ENCODE data around the gene SMYD5. TPM values are rescaled to one million over a fixed set of nuclear protein-coding genes. Genes with fewer than 3 reads are reported as not detected.
A peak's percentile ranks its signal among the peaks of the same experiment; 100 is the strongest.
"Not testable (repeated sequence)": the region's sequence is repeated elsewhere in the genome, so short reads cannot be mapped to it uniquely, and the experiment has no call there.

The SMYD5 gene
- 43.4 TPM for polyA plus RNA-seq (ENCODE audit: insufficient read length)
- long read RNA-seq, donor 1, partial matches to known transcripts: 60 of 61 reads
- long read RNA-seq, donor 1, other reads (novel, unspliced or antisense): 0 of 61 reads
- long read RNA-seq, donor 2, partial matches to known transcripts: 0 of 5 reads
- long read RNA-seq, donor 2, other reads (novel, unspliced or antisense): 0 of 5 reads
- long read RNA-seq, donor 3, partial matches to known transcripts: 0 of 2 reads
- long read RNA-seq, donor 3, other reads (novel, unspliced or antisense): 0 of 2 reads
- long read RNA-seq, donor 4: 0 reads
- long read RNA-seq, donor 5, partial matches to known transcripts: 21 of 22 reads
- long read RNA-seq, donor 5, other reads (novel, unspliced or antisense): 0 of 22 reads
- long read RNA-seq, donor 6, partial matches to known transcripts: 33 of 55 reads
- long read RNA-seq, donor 6, other reads (novel, unspliced or antisense): 18 of 55 reads
- long read RNA-seq, donor 7, partial matches to known transcripts: 0 of 4 reads
- long read RNA-seq, donor 7, other reads (novel, unspliced or antisense): 0 of 4 reads
- long read RNA-seq, donor 8, partial matches to known transcripts: 0 of 2 reads
- long read RNA-seq, donor 8, other reads (novel, unspliced or antisense): 0 of 2 reads

- DNase-seq: peak; percentile 79
Observed at GRCh38 chr2:73214120-73215035, at the start of gene SMYD5. Gene SMYD5 (plus strand): TSS chr2:73214245. CDS start chr2:73214267, 22 bp downstream.

GRCh38 chr2:73165978-73166377 lies 48.1 kb upstream of the SMYD5 start:
- DNase-seq: not testable (repeated sequence)

DNA sequence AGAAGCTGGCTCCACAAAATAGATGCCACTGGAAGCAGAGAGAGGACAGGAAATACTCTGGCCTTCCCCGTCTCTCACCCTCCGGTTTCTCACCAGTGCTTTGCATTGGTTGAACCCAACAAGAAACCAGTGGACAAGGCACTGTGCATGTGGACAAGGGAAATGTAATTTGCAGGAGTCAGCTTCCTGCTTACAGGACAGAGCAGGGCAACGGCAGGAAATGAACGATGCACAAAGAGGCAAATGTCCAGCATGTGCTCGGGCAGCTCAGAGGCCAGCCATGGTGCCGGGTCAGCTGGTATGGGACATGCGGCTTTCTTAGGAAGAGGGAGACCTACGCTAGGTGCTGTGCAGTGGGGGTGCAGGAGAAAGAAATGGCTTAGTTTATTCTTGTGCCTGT lies 47.2 kb upstream of the SMYD5 start:
- DNase-seq: not testable (repeated sequence)

DNA sequence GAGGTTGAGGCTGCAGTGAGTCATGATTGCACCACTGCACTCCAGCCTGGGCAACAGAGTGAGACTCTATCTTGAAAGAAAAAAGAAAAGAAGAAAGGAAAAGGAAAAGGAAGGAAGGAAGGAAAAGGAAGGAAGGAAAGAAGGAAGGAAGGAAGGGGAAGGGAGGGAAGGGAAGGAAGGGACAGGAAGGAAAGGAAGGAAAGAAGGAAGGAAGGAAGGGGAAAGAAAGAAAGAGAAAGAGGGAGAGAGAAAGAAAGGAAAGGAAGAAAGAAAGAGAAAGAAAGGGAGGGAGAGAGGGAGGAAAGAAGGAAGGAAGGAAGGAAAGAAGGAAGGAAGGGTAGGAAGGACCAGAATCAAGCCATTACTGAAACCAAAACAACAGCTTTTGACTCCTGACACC lies 45.7 kb upstream of the SMYD5 start:
- DNase-seq: not testable (repeated sequence)

DNA sequence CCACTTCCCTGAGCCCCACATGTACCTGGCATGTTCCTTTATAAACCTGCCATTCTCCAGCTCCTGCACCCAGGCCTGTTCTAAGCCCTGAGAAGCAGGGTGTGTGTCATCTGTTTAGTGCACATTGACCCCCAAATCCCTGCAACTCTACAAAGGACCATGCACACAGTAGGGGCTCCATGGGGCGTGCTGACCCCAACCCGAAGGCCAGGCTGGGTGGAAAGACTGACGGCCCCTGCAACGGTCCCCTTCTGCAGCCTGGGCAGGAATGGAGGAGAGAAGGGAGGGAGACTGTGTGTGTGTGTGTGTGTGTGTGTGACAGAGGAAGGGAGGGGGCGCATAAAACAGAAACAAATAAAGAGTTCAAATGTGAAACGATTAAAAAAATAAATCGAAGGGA lies 43.7 kb upstream of the SMYD5 start:
- not testable (repeated sequence) for DNase-seq

- DNase-seq: no peak
Observed at GRCh38 chr2:73172963-73173362, 41.1 kb upstream of the SMYD5 start.

DNA sequence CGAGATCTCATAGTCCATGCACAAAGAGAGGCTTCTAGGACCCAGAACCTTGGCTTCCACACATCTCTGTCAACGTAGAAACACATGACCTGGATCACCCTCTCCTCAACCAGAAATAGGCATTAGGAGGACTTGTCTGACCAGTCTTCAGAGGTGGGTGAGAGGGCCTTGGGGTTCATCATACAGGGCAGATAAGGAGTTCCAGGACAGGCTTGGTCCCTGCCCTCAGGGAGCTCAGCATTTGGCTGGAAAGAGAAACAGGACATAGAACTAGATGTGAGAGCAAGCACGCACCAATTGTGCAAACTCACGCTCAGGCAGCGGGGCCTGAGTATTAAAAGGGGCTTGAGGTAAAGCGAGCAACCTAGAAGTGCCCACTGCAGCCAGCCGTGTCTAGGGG lies 40.3 kb upstream of the SMYD5 start:
- no peak for DNase-seq

- no peak for DNase-seq
Observed at GRCh38 chr2:73174244-73174643, 39.8 kb upstream of the SMYD5 start.

DNA sequence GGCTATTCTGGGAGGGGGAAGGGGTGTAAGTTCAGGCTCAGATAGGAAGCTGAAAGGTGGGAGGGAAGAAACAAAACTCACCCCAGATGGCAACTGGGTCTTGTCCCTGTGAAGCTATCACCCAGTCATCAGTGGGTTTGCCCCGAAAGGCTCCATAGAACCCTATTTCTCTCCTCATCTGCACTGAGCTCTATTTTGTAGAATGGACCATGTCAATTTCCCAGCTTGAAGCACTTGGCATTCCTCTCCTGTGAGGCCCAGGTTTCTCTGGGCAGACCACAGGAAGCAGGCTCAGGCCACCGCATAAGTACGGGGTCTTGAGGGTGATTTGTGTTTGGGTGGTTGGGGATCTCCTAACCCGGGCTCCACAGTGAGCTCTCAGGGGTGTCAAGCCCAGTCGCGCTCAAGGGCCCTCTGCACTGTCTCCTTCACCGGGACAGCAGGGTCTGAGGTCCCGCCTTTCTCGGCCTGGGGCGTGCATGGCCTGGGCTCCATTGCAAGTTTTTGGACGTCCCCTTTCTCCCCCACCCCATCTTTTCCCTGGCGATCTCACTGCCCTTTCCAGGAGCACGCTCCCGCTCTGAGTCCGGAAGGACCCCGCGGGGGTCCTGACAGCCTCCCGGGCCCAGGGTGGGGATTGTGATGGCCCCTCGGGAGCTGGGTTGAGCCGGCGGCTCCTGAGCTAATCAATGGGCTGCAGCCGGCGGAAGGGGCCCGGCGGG lies 38.9 kb upstream of the SMYD5 start:
- no peak for DNase-seq

DNA sequence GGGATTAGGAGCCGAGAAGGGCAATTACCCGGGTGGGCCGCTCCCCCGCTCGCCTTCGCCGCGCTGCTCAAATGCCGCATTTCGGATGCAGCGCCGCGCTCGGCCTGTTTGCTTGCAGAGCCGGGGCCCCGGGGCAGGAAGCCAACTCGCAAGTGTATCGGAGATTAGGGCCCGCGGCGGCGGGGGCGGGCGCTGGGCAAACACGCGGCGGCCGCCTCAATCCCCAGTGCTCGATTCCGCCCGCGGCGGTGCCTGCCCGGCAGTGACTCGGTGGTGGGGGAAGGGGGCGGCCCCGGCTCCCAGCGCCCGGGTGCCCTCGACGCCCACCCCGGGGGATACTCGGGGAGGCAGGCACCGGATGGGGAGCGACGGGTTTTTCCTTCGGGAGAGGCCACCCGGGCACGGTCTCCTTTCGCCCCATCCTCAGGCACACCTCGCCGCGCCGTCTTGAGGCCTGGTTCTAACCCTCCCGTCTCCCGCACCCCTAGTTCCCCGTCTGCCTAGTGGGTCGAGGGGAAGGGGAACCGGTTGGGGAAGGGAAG lies 38.3 kb upstream of the SMYD5 start:
- DNase-seq: peak; percentile 62

DNA sequence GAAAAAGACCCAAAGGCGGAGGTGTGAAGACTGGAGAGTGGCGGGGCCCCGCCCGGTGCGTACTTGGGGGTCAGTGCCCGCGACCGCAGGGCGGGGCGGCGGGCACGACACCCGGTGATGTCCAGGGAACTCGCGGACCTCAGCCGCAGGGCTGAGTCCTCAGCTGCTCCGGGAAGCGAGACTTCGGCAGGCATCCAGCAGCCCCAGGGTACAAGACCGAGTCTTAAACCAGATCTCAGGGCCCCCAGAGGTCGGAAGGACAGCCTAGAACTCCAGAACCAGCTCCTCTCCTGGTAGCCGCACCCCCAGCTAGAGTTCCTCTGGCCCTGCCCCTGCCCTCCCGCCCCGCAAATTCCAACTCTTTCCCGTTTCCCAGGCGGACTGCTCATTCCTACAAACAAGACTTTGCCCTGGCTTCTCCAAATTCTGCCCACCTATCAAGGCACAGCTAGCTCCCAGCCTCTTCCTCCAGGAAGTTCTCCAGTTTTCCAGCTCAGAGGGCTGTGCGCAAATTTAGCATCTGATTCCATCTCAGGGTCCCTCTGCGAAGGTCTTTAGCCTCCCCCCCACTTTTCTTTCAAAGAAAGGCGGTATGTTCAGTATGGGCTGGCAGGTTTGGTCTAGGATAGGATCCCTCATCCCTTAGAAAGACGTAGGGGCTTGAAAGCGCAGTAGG lies 37.7 kb upstream of the SMYD5 start:
- no peak for DNase-seq

GRCh38 chr2:73176881-73177644 lies 37.0 kb upstream of the SMYD5 start:
- peak; percentile 89 for DNase-seq

- DNase-seq: no peak
Observed at GRCh38 chr2:73177645-73178255, 36.3 kb upstream of the SMYD5 start.

GRCh38 chr2:73185965-73186364 lies 28.1 kb upstream of the SMYD5 start:
- no peak for DNase-seq

DNA sequence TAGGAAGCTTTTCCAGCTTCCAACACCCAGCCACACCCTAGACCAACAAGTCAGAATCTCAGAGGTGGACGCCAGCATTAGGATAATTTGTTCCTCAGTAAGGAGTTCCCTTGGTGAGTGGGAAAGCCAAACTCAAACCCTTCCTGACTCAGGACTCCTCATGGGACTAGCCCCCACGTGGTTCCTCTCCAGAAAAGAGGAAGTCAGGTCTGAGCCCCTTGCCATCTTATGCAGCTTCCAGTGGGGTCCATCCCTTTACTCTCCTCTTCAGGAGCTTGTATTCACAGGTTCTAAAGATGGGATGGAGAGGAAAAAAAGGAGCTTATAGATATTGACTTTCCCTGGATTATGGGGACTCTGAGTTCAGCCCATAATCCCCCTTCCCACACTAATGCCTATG lies 26.5 kb upstream of the SMYD5 start:
- no peak for DNase-seq

DNA sequence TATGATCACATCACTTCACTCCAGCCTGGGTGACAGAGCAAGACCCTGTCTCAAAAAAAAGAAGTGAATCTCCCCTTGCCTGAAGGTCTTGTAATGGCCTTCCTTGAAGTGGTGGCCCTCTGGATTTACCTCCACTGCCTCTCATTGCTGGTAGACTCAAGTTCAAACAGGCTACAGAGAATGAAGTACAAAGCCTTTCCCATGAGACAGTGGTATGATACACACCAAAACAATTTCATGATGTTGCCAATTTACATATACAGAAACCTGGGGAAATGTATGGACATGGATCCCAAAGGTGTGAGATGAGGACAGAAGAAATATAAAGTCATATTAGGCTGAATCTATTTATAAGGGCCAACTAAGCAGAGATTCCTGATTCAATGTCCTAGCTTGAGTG lies 16.5 kb upstream of the SMYD5 start:
- no peak for DNase-seq

GRCh38 chr2:73200281-73200680 lies 13.8 kb upstream of the SMYD5 start:
- DNase-seq: not testable (repeated sequence)

GRCh38 chr2:73202156-73203054 lies 11.6 kb upstream of the SMYD5 start, which contains the start of gene NOTO:
Gene NOTO (plus strand): TSS chr2:73202574. CDS start chr2:73202667, 93 bp downstream.
- DNase-seq: no peak
